Keratinocyte (primary cell): ENCODE measurements around the gene FBXO45. TPM values are rescaled to one million over a fixed set of nuclear protein-coding genes. Genes with fewer than 3 reads are reported as not detected.

Experiments
- DNase-seq: peaks from one replicate; pipeline ENCODE4 v3.0.0-alpha.2; 2011; ENCODE audit warnings: low read depth, missing footprints, low spot score
- FAIRE-seq: peaks from 2 replicates; lab custom pipeline; 2011; peaks lifted over from hg19 to GRCh38; lab: Jason Lieb, UNC
- H2AFZ ChIP-seq: 2 replicates; pipeline ENCODE4 v1.6.0; 2012; ENCODE audit warnings: low read length, control low read depth, inconsistent platforms; ENCODE audit not compliant: control insufficient read depth
- H3K27ac ChIP-seq: 2 replicates; pipeline ENCODE4 v1.5.1; 2011; ENCODE audit warnings: low read length; ENCODE audit not compliant: control insufficient read depth, insufficient read depth
- H3K27me3 ChIP-seq: 3 replicates; pipeline ENCODE4 v1.6.0; 2011; ENCODE audit warnings: low read length; ENCODE audit not compliant: control insufficient read depth, insufficient read depth; ENCODE audit errors: extremely low read depth
- H3K36me3 ChIP-seq, 2 experiments: 2 replicates in 1 of 2; 3 replicates in 1 of 2; pipeline ENCODE4 v1.5.1; 2011; ENCODE audit warnings: low read length in 2 of 2, mild to moderate bottlenecking in 1 of 2; ENCODE audit not compliant: control insufficient read depth in 2 of 2, insufficient read depth in 2 of 2; ENCODE audit errors: extremely low read depth in 1 of 2
- H3K4me1 ChIP-seq: 3 replicates; pipeline ENCODE4 v1.5.1; 2011; ENCODE audit warnings: low read length; ENCODE audit not compliant: control insufficient read depth, insufficient read depth; ENCODE audit errors: extremely low read depth
- H3K4me2 ChIP-seq: 3 replicates; pipeline ENCODE4 v1.6.0; 2011; ENCODE audit warnings: low read depth, low read length; ENCODE audit not compliant: control insufficient read depth, insufficient read depth; ENCODE audit errors: extremely low read depth
- H3K4me3 ChIP-seq, 3 experiments: fragments of 200-600 bp in 1 of 3; sonication (generic) in 1 of 3; 2 replicates in 2 of 3; 3 replicates in 1 of 3; pipeline ENCODE4 v1.5.1; 2011 to 2016; ENCODE audit warnings: low read length in 3 of 3, mild to moderate bottlenecking in 3 of 3, control low read depth in 2 of 3, inconsistent platforms in 1 of 3, low read depth in 1 of 3, mixed read lengths in 1 of 3, mixed run types in 1 of 3, moderate library complexity in 1 of 3; ENCODE audit not compliant: control insufficient read depth in 2 of 3, insufficient read depth in 2 of 3; ENCODE audit errors: extremely low read depth in 1 of 3
- H3K79me2 ChIP-seq: 2 replicates; pipeline ENCODE4 v1.6.0; 2012; ENCODE audit warnings: low read length; ENCODE audit not compliant: control insufficient read depth, insufficient read depth
- H3K9ac ChIP-seq: 3 replicates; pipeline ENCODE4 v1.6.0; 2011; ENCODE audit warnings: low read length; ENCODE audit not compliant: control insufficient read depth, insufficient read depth; ENCODE audit errors: extremely low read depth
- H3K9me1 ChIP-seq: 3 replicates; pipeline ENCODE4 v1.6.0; 2011; ENCODE audit warnings: low read length; ENCODE audit not compliant: control insufficient read depth, insufficient read depth; ENCODE audit errors: extremely low read depth
- H3K9me3 ChIP-seq: 2 replicates; pipeline ENCODE4 v1.5.1; 2012; ENCODE audit warnings: low read depth, low read length; ENCODE audit not compliant: control insufficient read depth
- H4K20me1 ChIP-seq: 3 replicates; pipeline ENCODE4 v1.6.0; 2011; ENCODE audit warnings: low read length; ENCODE audit not compliant: control insufficient read depth, insufficient read depth; ENCODE audit errors: extremely low read depth
- CTCF ChIP-seq, 3 experiments: IDR thresholded peaks in 1 of 3; conservative IDR thresholded peaks in 1 of 3; optimal IDR thresholded peaks in 1 of 3; 2 replicates in 2 of 3; 3 replicates in 1 of 3; pipeline versions ENCODE3 to v1.5.1; 2011; ENCODE audit warnings: low read length in 3 of 3, mild to moderate bottlenecking in 3 of 3, moderate library complexity in 2 of 3, control low read depth in 1 of 3, inconsistent platforms in 1 of 3; ENCODE audit not compliant: insufficient read depth in 2 of 3; ENCODE audit errors: extremely low read depth in 1 of 3
- EZH2 ChIP-seq: IDR thresholded peaks from one replicate; pipeline ENCODE4 v1.6.1; 2012; ENCODE audit warnings: inconsistent platforms, mild to moderate bottlenecking, low read length, moderate library complexity
- dilution Hi-C: fragments of 300-500 bp; cut with MboI; formaldehyde crosslinking; loops from one replicate; pipeline ENCODE4 v1.7.0; 2020; ENCODE audit warnings: low sequenced_read_pairs; ENCODE audit not compliant: extremely low pct_ligation_motif_present
- polyA plus RNA-seq, 5 experiments: library from polyadenylated mRNA; depleted of rRNA in 3 of 5; stranded (reverse) in 3 of 5; stranded (forward) in 1 of 5; unstranded in 1 of 5; fragments of >200 nt; gene quantifications; 1 replicate in 1 of 5; 2 replicates in 3 of 5; 3 replicates in 1 of 5; pipeline versions ENCODE4 v1.2.1 to v1.2.3, GENCODE V29; 2011 to 2012; ENCODE audit warnings: missing spikeins in 2 of 5, low read depth in 1 of 5, low replicate concordance in 1 of 5

FBXO45 gene
- polyA plus RNA-seq, 1 donor (not counting 4 experiments of a cell fraction or from before 2014, with no cell fraction given): 17.9 TPM

GRCh38 chr3:196585044-196585757 is 16.7 kb downstream of the FBXO45 start:
- Histone ChIP-seq H3K36me3 (peaks cover 4 to 9% of the 10 kb centered on the region in 2 experiments), H3K9ac (no peak overlapping the region), H3K79me2 (no peaks in the 10 kb centered on the region), H3K4me3 (no peak overlapping the region), H3K27ac (no peak overlapping the region), H4K20me1 (no peaks in the 10 kb centered on the region), H3K9me1 (no peaks in the 10 kb centered on the region), H3K27me3 (no peaks in the 10 kb centered on the region), H3K4me2 (no peak overlapping the region), H2AFZ (no peak overlapping the region), H3K4me1 (no peaks in the 10 kb centered on the region), H3K9me3 (no peaks in the 10 kb centered on the region)
- FAIRE-seq (no peak), DNase-seq (no peak)
- dilution Hi-C loops: no loop called here
- no peak for TF ChIP-seq CTCF (optimal IDR thresholded peaks at IDR 0.05 in 1 of 3, IDR thresholded peaks at IDR 0.05 in 1 of 3, conservative IDR thresholded peaks at IDR 0.05 in 1 of 3; ENCODE audit: extremely low read depth in 1 of 3, insufficient read depth in 2 of 3, low read length in 3 of 3)
- TF ChIP-seq EZH2: no peak

- TF ChIP-seq EZH2 (no peak), CTCF (optimal IDR thresholded peaks at IDR 0.05 in 1 of 3, IDR thresholded peaks at IDR 0.05 in 1 of 3, conservative IDR thresholded peaks at IDR 0.05 in 1 of 3; ENCODE audit: extremely low read depth in 1 of 3, insufficient read depth in 2 of 3, low read length in 3 of 3) (no peak)
- Histone ChIP-seq H3K4me1 (no peaks in the 10 kb centered on the region), H3K79me2 (no peaks in the 10 kb centered on the region), H3K27ac (no peak overlapping the region), H3K9me1 (no peaks in the 10 kb centered on the region), H3K9ac (no peak overlapping the region), H3K9me3 (no peaks in the 10 kb centered on the region), H3K27me3 (no peaks in the 10 kb centered on the region), H3K36me3 (peaks cover 0 to 5% of the 10 kb centered on the region in 2 experiments), H4K20me1 (no peaks in the 10 kb centered on the region), H3K4me3 (no peak overlapping the region), H2AFZ (no peak overlapping the region), H3K4me2 (no peak overlapping the region)
- FAIRE-seq (no peak), DNase-seq (no peak)
- dilution Hi-C loops: no loop called here
Measured at GRCh38 chr3:196590279-196590678, 21.8 kb downstream of the FBXO45 start.
